Stimulated activated CD8-positive, alpha-beta memory T cell treated with anti-CD3 and anti-CD28 coated beads, Interleukin-7, amount 100 ng/mL, for 4 hours (primary cell): ENCODE data around the gene PBX1.
"Not testable (repeated sequence)": the region's sequence is repeated elsewhere in the genome, so short reads cannot be mapped to it uniquely, and the experiment has no call there.

Experiments
- DNase-seq, 2 donors: peaks; one replicate each; pipeline ENCODE4 v3.0.0-alpha.2; 2020; ENCODE audit warnings: low read depth in 2 of 2

Gene PBX1

GRCh38 chr1:164640686-164641352, 81.8 kb downstream of the PBX1 start:
- DNase-seq, result no peak

GRCh38 chr1:164641353-164641730, 82.4 kb downstream of the PBX1 start:
- DNase-seq, result no peak

- DNase-seq, result no peak
Measured at GRCh38 chr1:164643018-164643417, 84.0 kb downstream of the PBX1 start.

GRCh38 chr1:164644268-164644667, 85.3 kb downstream of the PBX1 start:
- no peak for DNase-seq

DNA sequence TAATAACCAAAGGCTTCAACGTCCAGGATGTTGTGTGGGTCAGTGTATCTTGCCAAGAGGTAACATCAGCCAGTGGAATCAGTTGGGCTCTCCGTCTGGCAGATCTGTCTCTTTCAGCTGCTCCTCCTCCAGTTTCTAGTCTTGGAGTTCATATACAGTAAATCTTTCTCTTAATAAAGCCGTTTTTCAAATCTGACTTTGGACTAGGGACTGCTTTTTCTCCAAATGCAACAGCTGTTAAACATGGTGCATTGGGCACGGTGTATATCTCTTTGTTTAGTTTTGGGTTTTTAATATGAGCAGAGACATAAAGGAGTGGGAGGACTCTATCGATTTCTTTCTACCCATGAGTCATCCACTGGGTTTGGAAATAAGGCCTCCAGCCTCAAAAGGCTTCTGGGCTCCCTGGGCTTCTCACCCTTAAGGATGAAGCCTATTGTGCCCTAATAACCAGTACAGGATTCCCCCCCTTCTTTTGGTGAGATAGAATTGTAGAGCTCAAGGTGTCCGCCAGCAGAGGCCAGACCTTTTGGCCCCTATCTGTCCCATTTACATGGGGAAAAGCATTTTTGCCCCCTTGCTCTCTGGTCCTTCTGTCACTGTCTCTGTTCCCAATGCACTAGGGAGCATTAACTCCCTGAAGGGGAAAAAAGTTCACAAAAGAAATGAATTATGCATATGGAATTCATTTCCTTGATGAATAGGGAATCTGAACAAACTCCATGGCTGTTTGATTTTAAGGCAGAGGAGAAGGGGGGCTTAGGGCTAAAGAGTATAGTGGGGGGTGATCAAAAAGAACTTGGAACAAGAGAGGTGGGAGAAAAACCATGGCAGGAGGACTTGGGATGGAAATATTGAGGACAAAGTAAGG, 86.0 kb downstream of the PBX1 start:
- no peak for DNase-seq

DNA sequence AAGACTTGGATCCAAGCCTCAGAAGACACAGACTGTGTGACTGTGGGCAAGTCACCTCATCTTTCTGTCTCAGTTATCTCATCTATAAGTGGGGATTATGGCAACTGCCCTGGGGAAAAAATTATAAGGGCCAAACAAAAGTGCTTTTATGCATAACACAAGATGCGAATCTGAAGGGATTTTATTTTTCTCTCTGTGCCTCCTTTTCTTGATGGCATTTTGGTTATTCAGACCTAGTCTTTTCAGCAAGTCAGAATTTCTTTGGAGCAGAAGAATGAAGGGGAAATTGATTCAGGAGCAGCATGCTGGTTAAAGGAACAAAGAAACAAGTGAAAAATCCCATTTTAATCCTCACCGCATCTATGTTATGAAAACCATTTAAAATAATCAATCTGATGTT, 86.9 kb downstream of the PBX1 start:
- DNase-seq, result no peak

DNA sequence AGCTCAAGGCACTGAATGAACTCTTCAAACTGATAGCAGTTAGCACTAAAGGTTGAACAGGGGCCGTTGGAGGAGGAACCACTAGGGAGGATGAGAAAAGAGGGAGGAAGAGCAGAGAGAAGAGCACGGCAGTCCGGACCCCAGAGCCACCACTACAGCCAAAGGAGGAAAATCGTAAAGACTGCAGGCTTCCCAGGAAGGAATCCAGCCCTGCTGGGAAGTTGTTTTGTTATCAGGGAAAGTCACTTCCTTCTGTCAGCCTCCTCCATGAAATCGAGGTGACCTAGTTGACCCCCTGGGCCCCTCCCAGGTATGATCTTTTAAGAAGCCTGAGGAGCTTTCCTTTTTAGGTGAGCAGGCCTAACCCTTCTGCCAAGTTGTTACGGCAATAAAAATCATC, 88.2 kb downstream of the PBX1 start:
- no peak for DNase-seq

DNA sequence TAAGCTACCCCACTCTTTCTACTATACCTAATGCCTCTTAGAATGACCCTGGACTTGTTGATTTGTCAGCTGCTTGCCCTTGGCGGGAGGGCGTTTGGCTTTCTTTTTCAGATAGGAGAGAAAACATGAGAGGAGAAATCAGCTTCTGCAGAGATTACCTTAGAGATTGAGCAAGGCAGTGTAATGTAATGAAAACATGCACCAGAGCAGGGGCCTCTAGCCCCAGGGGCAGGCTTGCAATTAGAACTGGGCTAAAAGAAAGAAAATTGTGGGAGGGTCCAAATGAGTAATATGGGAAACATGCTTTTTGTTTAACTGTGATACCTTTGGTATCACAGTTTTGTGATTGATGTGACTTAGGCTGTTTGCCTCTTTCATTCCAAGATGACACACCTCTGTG, 89.7 kb downstream of the PBX1 start:
- no peak for DNase-seq

DNA sequence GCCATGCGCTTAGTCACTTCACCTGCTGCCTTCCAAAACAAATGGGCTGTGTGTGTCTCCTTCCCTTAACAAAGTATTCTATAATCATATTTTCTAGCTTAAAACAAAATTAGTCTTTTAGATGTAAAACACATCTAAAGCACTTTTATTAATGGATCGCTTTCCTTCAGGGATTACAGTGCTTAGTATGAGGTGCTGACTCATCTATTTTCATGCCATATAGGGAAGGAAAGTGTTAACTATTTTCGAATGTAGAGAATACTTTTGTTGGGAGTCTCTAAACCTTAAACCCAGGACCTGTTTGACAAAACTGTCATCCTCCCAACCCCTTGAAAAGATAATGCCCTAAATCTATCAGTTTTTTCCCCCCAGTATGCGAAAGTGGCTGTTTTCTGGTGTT, 90.2 kb downstream of the PBX1 start:
- no peak for DNase-seq

DNA sequence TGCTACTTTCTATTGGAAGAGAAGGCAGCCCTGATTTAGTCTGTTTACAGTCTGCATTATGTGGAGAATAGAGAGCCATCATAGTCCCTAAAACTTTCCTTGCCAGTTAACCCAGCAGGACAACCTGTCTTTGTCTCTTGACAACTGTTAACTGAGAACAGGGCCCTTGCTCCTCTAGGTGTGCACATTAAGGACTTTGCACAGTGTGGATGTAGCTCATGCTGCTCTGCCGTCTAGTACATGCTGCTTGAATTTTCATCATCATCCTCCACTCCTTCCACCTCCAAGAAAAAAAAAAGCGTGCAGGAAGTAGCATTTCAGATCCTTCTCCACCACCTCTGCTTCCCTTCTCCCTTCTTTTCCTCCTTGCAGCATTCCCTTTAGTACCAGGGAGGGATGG, 91.5 kb downstream of the PBX1 start:
- DNase-seq, result no peak

DNA sequence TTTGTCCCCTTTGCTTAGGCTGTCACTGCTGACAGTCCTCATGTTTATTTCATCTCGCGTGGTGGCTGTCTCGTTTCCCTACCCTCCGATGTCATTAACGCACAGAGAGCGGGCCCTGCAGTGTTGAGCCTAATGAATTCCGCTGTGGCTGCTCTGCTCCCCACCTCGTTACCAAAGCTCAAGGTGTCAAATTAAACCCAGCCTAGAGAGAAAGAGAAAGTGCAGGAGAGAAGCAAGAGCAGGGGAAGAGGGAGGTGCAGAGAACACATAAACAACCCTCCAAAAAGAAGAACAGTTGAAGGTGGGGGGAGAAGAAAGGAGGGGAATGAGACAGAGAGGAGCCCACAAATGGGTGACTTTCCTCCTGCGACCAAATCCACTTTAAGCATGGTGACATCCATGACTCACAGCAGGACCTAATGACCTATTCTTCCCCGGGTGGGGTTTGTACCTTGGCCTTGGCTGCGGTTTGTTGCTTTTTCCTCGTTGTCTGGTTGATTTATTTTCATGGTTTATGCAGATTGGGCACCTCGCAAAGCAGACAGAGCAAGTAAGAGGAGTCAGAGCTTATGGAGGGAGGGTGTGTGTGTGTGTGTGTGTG, 92.5 kb downstream of the PBX1 start:
- DNase-seq, result no peak

DNA sequence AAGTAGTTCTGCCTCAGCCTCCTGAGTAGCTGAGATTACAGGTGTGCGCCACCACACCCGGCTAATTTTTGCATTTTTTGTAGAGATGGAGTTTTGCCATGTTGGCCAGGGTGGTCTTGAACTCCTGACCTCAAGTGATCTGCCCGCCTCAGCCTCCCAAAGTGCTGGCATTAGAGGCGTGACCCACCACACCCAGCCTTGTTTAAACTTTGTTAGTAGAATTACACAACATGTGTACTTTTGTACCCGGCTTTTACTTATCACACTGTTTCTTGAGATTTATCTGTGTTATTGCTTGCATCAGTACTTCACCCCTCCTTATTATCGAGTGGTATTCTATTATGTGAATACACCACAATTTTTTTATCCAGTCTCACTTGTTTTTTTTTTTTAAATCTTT, 94.0 kb downstream of the PBX1 start:
- not testable (repeated sequence) for DNase-seq

- DNase-seq, result no peak
Measured at GRCh38 chr1:164653705-164654104, 94.7 kb downstream of the PBX1 start.

DNA sequence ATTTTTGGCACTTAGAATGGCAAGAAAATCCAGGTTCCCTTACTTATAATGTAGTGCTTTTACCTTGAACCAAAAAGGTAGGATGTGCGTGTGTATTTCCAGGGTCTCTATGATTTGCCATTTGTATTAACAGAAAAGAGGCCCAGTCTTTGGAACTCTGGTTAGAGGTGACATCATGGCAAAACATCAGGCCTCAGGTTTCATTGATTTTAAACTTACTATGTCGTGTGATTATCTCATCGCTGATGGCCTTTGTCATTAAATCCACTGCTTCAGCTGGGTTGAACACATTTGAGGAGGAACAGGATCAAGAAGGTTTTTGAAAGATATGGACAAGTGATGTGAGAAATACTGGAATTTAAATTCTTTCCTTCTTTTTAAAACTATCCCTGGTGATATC, 95.2 kb downstream of the PBX1 start:
- DNase-seq, result no peak

DNA sequence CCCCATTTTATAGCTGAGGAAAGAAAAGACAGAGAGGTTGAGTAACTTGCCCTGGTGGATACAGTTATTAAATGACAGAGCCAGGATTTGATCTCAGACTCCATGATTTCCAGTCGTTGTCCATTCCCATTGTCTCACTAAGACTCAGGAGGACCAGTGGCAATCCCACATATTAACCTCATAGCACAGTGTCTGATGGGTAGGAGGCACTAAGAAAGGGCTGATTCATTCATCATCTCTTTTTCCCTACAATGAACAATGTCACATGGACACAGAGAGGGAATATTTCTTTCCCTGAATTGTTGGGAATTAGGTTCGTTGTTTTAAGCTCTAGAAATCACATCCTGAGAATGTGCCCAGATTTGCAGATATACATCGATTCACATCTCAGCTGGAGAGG, 99.9 kb downstream of the PBX1 start:
- no peak for DNase-seq

DNA sequence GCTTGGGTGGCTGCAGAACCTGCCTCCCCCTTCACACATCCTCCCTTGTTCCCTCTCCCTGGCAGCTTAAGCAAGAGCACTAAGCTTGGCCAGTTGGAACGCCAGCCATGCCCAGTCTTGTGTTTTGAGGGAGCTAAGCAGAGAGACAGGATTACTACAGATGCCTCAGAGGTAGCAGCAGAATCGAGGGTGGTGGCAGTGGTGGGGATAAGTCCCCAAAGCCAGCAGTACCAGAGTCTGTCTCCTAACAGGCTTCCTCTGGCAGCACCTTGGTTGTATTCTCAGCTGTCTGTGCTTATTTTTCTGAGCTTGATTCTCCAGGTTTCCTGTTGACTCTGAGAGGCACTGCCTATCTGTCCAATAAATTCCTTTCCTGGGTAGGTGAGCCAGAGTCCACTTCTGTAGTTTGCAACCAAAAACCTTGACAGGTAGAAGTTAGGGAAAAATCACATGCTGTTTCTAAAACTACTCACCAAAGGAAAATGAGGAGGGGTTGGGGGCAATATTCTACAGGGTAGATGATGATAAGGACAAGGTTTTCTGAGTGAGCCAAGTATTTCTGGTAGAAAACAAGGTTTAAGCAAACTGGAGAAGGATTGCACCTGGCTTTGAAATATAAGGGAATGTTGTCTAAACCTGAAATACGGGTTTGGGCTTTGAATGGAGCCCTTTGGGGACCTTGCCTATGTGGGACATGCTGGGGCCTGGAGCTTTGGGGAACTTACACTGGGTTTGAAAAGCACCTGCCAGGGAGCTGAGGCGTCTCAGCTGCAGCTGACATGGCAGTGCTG, 100.8 kb downstream of the PBX1 start:
- DNase-seq, result no peak

GRCh38 chr1:164660412-164660772, 101.4 kb downstream of the PBX1 start:
- DNase-seq, result no peak

- no peak for DNase-seq
Measured at GRCh38 chr1:164660775-164661174, 101.8 kb downstream of the PBX1 start.

GRCh38 chr1:164662462-164662861, 103.5 kb downstream of the PBX1 start:
- DNase-seq, result no peak

GRCh38 chr1:164662955-164663354, 104.0 kb downstream of the PBX1 start:
- DNase-seq, result no peak

GRCh38 chr1:164664127-164664526, 105.1 kb downstream of the PBX1 start:
- DNase-seq, result no peak

DNA sequence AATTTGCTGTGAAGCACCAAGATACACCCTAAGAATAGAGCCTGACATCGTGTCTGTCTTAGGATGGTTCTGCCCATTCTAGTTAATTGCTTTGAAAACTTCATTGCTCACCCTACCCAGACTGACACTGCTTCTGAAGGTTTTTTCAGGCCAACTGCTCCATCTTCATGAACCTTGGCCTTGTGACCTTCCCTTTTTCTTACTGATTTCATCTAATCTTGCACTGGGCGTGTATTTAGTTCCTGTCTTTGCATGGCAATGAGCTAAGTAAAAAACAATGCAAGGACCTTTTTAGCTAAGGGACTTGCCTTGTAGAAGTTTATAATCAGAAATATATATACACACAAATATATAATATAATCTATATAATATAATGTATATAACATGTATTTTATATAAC, 108.0 kb downstream of the PBX1 start:
- no peak for DNase-seq
